Body of pancreas (tissue), 4 donors: ENCODE measurements around the gene HECTD3. TPM values are rescaled to one million over a fixed set of nuclear protein-coding genes. Genes with fewer than 3 reads are reported as not detected.

ENCODE experiments used
- ATAC-seq: fragments of 150-250 bp; one replicate; pipeline ENCODE4 v1.9.1; 2016
- DNase-seq, 4 donors: peaks; one replicate each; pipeline ENCODE4 v3.0.0-alpha.2; 2019
- H3K27ac ChIP-seq, 4 donors: fragments of 200-600 bp; sonication (generic); 1 replicate in 3 of 4; 2 replicates in 1 of 4; pipeline versions ENCODE4 v1.5.1 to v1.6.1; 2016 to 2019; ENCODE audit warnings: mild to moderate bottlenecking in 1 of 4, mixed read lengths in 1 of 4, moderate library complexity in 1 of 4
- H3K27me3 ChIP-seq, 2 donors: fragments of 200-600 bp; sonication (generic); one replicate each; pipeline ENCODE4 v1.6.0; 2016; ENCODE audit warnings: mild to moderate bottlenecking in 1 of 2
- H3K36me3 ChIP-seq, 2 donors: fragments of 200-600 bp; sonication (generic); replicated peaks in 1 of 2; 2 replicates each; pipeline ENCODE4 v1.5.1; 2016; ENCODE audit warnings: low read depth in 2 of 2; ENCODE audit not compliant: insufficient read depth in 1 of 2
- H3K4me1 ChIP-seq: fragments of 200-600 bp; sonication (generic); one replicate; pipeline ENCODE4 v1.6.0; 2016
- H3K4me3 ChIP-seq, 2 donors: fragments of 200-600 bp; sonication (generic); 1 replicate in 1 of 2; 2 replicates in 1 of 2; pipeline ENCODE4 v1.5.1; 2016 to 2019
- H3K9me3 ChIP-seq, 3 donors: fragments of 200-600 bp; sonication (generic); 1 replicate in 2 of 3; 2 replicates in 1 of 3; pipeline ENCODE4 v1.5.1; 2016
- POLR2A ChIP-seq, 3 donors: fragments of 450-650 bp; IDR thresholded peaks; one replicate each; pipeline ENCODE4 v1.6.1; 2016; ENCODE audit warnings: antibody characterized with exemption in 3 of 3, mild to moderate bottlenecking in 2 of 3
- WGBS, 2 donors: methylation state at CpG; one replicate each; pipeline ENCODE4 v1.1.5; 2017; 5-methylcytosine and 5-hydroxymethylcytosine counted together
- intact Hi-C: fragments of 100-400 bp; cut with DNase I; formaldehyde crosslinking; loops from one replicate; pipeline ENCODE4 v1.15.1; 2023
- total RNA-seq, 2 donors: library from RNA; depleted of rRNA; stranded (reverse); fragments of >200 nt; gene quantifications; one replicate each; pipeline ENCODE4 v1.1.0, GENCODE V29; 2016
- TF ChIP-seq, protein P1 (sequence below), 7 experiments: fragments of 450-650 bp in 4 of 7; fragments of 200-600 bp in 3 of 7; sonication (generic) in 3 of 7; IDR thresholded peaks; one replicate each; pipeline ENCODE4 v1.5.1; 2016 to 2019; ENCODE audit warnings: antibody characterized with exemption in 7 of 7

Gene HECTD3
- total RNA-seq, 2 donors from 2014 or later = 42.3 to 51.4 TPM

DNA sequence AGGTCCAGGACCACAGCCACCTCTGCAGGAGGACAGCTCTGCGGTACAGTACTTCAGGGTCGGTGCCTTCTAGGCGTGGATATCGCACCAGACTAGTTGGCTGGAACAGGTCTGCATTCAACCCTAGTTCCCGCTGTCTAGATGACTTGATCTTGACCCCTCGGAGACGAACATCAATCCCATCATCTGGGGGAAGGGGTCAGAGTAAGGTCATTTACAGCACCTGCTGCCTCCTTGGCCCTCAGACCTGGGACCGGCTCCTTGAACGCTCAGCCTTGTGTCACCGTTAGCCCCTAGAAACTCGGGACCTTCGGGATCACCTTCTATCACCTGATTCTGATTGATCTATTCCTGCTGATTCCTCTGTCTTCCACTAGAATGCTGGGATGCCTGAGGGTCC lies 2.6 kb downstream of the HECTD3 start:
- WGBS, 2 donors = 86 to 90% methylated on average over 8 to 12 of the region's 12 CpGs
- H3K4me3 ChIP-seq = no peak overlapping the region
- TF ChIP-seq, protein P1, sequence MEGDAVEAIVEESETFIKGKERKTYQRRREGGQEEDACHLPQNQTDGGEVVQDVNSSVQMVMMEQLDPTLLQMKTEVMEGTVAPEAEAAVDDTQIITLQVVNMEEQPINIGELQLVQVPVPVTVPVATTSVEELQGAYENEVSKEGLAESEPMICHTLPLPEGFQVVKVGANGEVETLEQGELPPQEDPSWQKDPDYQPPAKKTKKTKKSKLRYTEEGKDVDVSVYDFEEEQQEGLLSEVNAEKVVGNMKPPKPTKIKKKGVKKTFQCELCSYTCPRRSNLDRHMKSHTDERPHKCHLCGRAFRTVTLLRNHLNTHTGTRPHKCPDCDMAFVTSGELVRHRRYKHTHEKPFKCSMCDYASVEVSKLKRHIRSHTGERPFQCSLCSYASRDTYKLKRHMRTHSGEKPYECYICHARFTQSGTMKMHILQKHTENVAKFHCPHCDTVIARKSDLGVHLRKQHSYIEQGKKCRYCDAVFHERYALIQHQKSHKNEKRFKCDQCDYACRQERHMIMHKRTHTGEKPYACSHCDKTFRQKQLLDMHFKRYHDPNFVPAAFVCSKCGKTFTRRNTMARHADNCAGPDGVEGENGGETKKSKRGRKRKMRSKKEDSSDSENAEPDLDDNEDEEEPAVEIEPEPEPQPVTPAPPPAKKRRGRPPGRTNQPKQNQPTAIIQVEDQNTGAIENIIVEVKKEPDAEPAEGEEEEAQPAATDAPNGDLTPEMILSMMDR (IDR thresholded peaks at IDR 0.05) = no peak
- TF ChIP-seq POLR2A (IDR thresholded peaks at IDR 0.05) = no peak
- DNase-seq (no peak), ATAC-seq (no peak)
- H3K4me1 ChIP-seq = peaks cover 35% of the 10 kb centered on the region
- H3K36me3 ChIP-seq = peaks cover 5 to 47% of the 10 kb centered on the region in 2 donors
- no peak overlapping the region for H3K27ac ChIP-seq
- no peaks in the 10 kb centered on the region for H3K9me3 ChIP-seq
- intact Hi-C loops = no loop called here
- no peaks in the 10 kb centered on the region for H3K27me3 ChIP-seq

DNA sequence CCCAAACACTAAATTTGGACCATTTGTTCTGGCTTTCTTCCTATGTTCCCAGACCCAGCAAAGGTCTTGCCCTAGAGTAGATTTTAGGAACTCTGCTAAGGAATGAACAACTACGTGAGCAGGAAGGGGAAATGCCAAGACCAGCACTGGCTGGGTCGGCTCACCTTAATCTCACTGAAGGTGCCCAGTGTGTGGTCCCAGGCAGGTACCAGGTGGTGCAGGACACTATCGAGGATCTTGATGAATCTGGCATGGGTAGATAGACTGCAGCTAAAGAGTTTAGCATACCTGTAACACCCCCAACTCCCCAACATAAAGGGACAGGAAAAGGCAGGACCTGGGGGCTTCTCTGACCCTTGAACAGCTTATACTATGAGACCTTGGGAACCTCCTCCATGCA lies 3.0 kb downstream of the HECTD3 start:
- intact Hi-C loops = no loop called here
- H3K27ac ChIP-seq = no peak overlapping the region
- peaks cover 9 to 50% of the 10 kb centered on the region in 2 donors for H3K36me3 ChIP-seq
- H3K27me3 ChIP-seq = no peaks in the 10 kb centered on the region
- TF ChIP-seq, protein P1 (IDR thresholded peaks at IDR 0.05) = no peak
- no peak for TF ChIP-seq POLR2A (IDR thresholded peaks at IDR 0.05)
- WGBS, 2 donors = 78 to 79% methylated on average over 3 of the region's 3 CpGs
- ATAC-seq (no peak), DNase-seq (no peak)
- peaks cover 31% of the 10 kb centered on the region for H3K4me1 ChIP-seq
- H3K4me3 ChIP-seq = no peak overlapping the region
- H3K9me3 ChIP-seq = no peaks in the 10 kb centered on the region

DNA sequence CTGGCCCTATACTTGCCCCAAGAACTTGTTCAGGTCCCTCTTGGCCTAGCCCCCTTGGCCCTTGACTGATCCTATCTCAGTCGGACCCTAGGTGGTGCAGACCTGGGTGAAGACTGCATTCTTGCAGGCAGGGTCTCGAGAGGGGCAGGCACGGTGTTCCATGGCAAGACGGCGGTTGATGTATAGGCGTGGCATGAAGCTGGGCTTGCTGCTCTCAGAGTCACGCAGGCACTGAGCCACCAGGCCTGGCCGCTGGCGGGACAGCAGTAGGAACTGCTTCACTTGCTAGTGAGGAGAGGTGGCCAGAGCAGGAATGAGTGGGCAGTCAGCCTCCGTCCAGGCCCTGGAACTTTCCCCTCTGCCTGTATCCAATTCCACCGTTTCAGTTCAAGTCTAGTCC lies 3.8 kb downstream of the HECTD3 start:
- intact Hi-C loops = no loop called here
- no peak for ATAC-seq
- TF ChIP-seq, protein P1 (IDR thresholded peaks at IDR 0.05) = no peak
- no peak for TF ChIP-seq POLR2A (IDR thresholded peaks at IDR 0.05)
- Histone ChIP-seq H3K4me1 (peaks cover 23% of the 10 kb centered on the region), H3K9me3 (no peaks in the 10 kb centered on the region), H3K27me3 (no peaks in the 10 kb centered on the region), H3K36me3 (peaks cover 9 to 52% of the 10 kb centered on the region in 2 donors), H3K27ac (no peak overlapping the region), H3K4me3 (no peak overlapping the region)
- 82 to 86% methylated on average over 5 to 11 of the region's 11 CpGs for WGBS, 2 donors
- no peak for DNase-seq

DNA sequence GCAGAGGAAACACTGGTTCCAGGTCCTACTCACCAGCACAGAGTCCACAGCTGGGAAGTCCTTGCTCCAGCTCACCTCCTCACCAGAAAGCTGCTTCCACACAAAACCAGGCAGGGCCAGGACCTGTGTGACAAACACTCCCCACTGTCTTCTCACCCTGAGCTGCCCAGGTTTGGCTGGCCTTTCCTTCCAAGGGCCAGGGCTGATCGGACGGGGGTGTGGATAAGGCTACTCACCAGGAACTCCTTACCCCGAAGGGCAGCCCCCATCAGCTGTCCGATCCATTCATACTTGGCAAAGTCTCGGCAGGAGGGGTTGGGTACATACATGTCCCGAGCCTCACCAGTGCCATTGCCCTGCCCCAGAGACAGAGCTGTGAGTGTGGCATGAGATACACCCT lies 5.4 kb downstream of the HECTD3 start:
- Histone ChIP-seq H3K27me3 (no peaks in the 10 kb centered on the region), H3K4me3 (no peak overlapping the region), H3K4me1 (peaks cover 22% of the 10 kb centered on the region), H3K9me3 (no peaks in the 10 kb centered on the region), H3K36me3 (peaks cover 9 to 53% of the 10 kb centered on the region in 2 donors), H3K27ac (no peak overlapping the region)
- WGBS, 2 donors = 91 to 100% methylated on average over 2 to 6 of the region's 6 CpGs
- DNase-seq = no peak
- ATAC-seq = no peak
- TF ChIP-seq, protein P1 (IDR thresholded peaks at IDR 0.05) = no peak
- no peak for TF ChIP-seq POLR2A (IDR thresholded peaks at IDR 0.05)
- intact Hi-C loops = no loop called here

DNA sequence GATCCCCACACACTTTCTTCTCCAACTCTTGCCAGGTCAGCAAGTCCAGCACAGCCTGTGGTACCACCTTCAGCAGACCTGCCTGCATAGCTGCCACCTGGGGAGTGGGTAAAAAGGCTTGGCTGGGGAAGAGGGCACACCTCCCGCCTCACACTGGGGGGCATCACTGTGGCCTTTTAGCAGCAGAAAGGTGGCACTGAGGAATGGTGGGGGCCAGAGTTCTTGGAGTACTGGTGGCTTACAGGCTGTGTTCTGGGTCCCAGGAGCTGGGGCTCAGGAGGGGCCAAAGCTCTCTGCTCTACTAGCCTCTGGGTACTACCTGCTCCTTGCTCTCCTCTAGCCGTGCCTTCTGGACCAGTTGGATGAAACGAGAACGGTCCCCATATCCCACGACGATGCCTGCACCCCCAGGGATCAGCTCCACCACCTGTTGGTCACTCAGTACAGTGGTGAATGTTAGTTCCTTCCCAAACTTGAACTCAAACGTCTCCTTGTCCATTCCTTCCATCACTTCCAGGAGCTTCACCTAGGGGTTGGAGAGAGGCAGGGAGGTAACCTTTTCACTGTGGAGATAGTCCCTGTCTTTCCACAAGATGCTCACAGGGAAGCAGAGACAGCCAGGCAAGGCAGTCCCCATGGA lies 6.7 kb downstream of the HECTD3 start:
- 78 to 86% methylated on average over 6 to 7 of the region's 7 CpGs for WGBS, 2 donors
- Histone ChIP-seq H3K27ac (no peak overlapping the region), H3K9me3 (no peaks in the 10 kb centered on the region), H3K4me1 (peaks cover 15% of the 10 kb centered on the region), H3K4me3 (no peak overlapping the region), H3K36me3 (peaks cover 9 to 53% of the 10 kb centered on the region in 2 donors), H3K27me3 (no peaks in the 10 kb centered on the region)
- ATAC-seq (no peak), DNase-seq (no peak)
- no peak for TF ChIP-seq POLR2A (IDR thresholded peaks at IDR 0.05)
- TF ChIP-seq, protein P1 (IDR thresholded peaks at IDR 0.05) = no peak
- intact Hi-C loops = no loop called here
